ENCODE data around the gene DES.

DNA sequence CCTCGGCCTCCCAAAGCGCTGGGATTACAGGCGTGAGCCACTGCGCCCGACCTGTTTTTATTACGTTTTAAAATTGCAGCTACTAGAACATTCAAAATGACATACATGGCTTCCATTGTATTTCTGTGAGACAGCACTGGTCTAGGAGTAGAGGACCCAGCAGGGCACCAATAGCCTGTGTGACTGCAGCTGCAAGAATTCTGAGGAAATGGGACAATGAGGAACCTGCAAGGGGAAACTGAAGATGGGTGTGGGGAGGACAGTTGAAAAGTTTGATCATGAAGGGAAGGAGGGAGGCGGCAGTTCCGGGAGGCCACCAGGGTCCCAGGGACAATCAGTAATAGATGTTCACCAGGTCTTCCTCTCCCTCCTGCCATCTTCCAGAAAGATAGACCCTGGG lies 16.6 kb upstream of the DES start:
- TF ChIP-seq, protein P1, sequence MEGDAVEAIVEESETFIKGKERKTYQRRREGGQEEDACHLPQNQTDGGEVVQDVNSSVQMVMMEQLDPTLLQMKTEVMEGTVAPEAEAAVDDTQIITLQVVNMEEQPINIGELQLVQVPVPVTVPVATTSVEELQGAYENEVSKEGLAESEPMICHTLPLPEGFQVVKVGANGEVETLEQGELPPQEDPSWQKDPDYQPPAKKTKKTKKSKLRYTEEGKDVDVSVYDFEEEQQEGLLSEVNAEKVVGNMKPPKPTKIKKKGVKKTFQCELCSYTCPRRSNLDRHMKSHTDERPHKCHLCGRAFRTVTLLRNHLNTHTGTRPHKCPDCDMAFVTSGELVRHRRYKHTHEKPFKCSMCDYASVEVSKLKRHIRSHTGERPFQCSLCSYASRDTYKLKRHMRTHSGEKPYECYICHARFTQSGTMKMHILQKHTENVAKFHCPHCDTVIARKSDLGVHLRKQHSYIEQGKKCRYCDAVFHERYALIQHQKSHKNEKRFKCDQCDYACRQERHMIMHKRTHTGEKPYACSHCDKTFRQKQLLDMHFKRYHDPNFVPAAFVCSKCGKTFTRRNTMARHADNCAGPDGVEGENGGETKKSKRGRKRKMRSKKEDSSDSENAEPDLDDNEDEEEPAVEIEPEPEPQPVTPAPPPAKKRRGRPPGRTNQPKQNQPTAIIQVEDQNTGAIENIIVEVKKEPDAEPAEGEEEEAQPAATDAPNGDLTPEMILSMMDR (IDR thresholded peaks at IDR 0.05): no peak
- no peak for TF ChIP-seq EZH2 (IDR thresholded peaks at IDR 0.05)
- no peak for TF ChIP-seq EZH2phosphoT487 (IDR thresholded peaks at IDR 0.05)
